NCI-H1694 (cell line): ENCODE results near the gene FAM114A2.
"Not testable (repeated sequence)": the region's sequence is repeated elsewhere in the genome, so short reads cannot be mapped to it uniquely, and the experiment has no call there.

Experiments used
- DNase-seq: peaks from one replicate; lab custom pipeline; 2025; lab: John Stamatoyannopoulos, UW

The FAM114A2 gene

GRCh38 chr5:154038707-154039457 is at the start of gene FAM114A2, which contains the start of gene MFAP3:
Gene FAM114A2 (minus strand): TSS chr5:154038910. CDS start chr5:154034953, 3,957 bp downstream.
Gene MFAP3 (plus strand): TSS chr5:154038967. CDS start chr5:154049723, 10,756 bp downstream.
- DNase-seq, result peak; percentile 72

- peak; percentile 62 for DNase-seq
Observed at GRCh38 chr5:154087260-154087659, 48.5 kb upstream of the FAM114A2 start.

GRCh38 chr5:154086641-154087040 is 47.9 kb upstream of the FAM114A2 start:
- no peak for DNase-seq

GRCh38 chr5:154086146-154086545 is 47.4 kb upstream of the FAM114A2 start:
- DNase-seq, result no peak

GRCh38 chr5:154084062-154084639 is 45.4 kb upstream of the FAM114A2 start:
- no peak for DNase-seq

- DNase-seq, result peak; percentile 35
Observed at GRCh38 chr5:154081246-154081645, 42.5 kb upstream of the FAM114A2 start.

GRCh38 chr5:154078272-154078671 is 39.6 kb upstream of the FAM114A2 start:
- peak; percentile 68 for DNase-seq

- no peak for DNase-seq
Observed at GRCh38 chr5:154077696-154078095, 39.0 kb upstream of the FAM114A2 start.

GRCh38 chr5:154076240-154076922 is 37.7 kb upstream of the FAM114A2 start:
- no peak for DNase-seq

GRCh38 chr5:154072414-154073171 is 33.9 kb upstream of the FAM114A2 start:
- peak; percentile 74 for DNase-seq

GRCh38 chr5:154071799-154072413 is 33.2 kb upstream of the FAM114A2 start:
- no peak for DNase-seq

- not testable (repeated sequence) for DNase-seq
Observed at GRCh38 chr5:154069854-154070253, 31.1 kb upstream of the FAM114A2 start.

GRCh38 chr5:154065971-154066370 is 27.3 kb upstream of the FAM114A2 start:
- DNase-seq, result no peak

GRCh38 chr5:154063372-154063771 is 24.7 kb upstream of the FAM114A2 start:
- no peak for DNase-seq

GRCh38 chr5:154060606-154061005 is 21.9 kb upstream of the FAM114A2 start:
- DNase-seq, result no peak

GRCh38 chr5:154059583-154059982 is 20.9 kb upstream of the FAM114A2 start:
- no peak for DNase-seq

- DNase-seq, result no peak
Observed at GRCh38 chr5:154059039-154059430, 20.3 kb upstream of the FAM114A2 start.

GRCh38 chr5:154058055-154059038 is 19.6 kb upstream of the FAM114A2 start:
- DNase-seq, result no peak

GRCh38 chr5:154055201-154055600 is 16.5 kb upstream of the FAM114A2 start:
- no peak for DNase-seq

GRCh38 chr5:154053468-154053867 is 14.8 kb upstream of the FAM114A2 start:
- DNase-seq, result no peak
